ENCODE measurements around the gene RGS9BP. TPM values are rescaled to one million over a fixed set of nuclear protein-coding genes. Genes with fewer than 3 reads are reported as not detected.
"Not testable (repeated sequence)": the region's sequence is repeated elsewhere in the genome, so short reads cannot be mapped to it uniquely, and the experiment has no call there.

RGS9BP gene
- polyA plus RNA-seq, 1 donor from 2014 or later: 0.11 TPM

- Mint-ChIP-seq H3K4me3 (peak overlapping the region; percentile 55 to 91 (median 73)), H3K27me3 (peaks cover 15% of the 10 kb centered on the region), H3K27ac (peak overlapping the region in 2 of 3 donors; percentile 84 to 94), H3K36me3 (peaks cover 3% of the 10 kb centered on the region), H3K9me3 (no peaks in the 10 kb centered on the region), H3K4me1 (peaks cover 13 to 18% (median 15%) of the 10 kb centered on the region in 3 donors)
Observed at GRCh38 chr19:32676895-32677359, 1.3 kb downstream of the RGS9BP start.

DNA sequence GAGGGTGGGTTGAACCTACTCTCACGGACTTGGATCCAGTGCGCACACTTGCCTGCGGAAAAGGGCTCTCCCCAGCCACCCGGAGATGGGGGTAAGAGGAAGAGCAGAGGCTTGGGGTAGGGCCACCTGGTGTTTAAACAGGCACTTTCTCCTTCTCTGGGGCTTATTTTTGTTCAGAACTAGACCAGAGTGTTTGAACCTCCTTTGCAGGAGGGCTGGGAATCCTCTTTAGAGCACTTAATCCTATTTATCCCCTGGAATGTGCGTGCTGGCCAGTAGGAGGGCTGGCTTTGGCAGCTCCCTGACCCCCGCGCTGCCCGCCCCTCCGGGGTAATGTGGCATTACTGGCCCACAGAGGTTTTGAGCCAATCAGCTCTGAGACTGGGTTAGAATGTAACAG is 2.0 kb downstream of the RGS9BP start:
- Mint-ChIP-seq H3K4me3 (peak overlapping the region in 2 of 4 donors; percentile 40 to 86), H3K27ac (peak overlapping the region in 2 of 3 donors; percentile 84 to 94), H3K27me3 (peaks cover 18% of the 10 kb centered on the region), H3K4me1 (peaks cover 12 to 14% (median 13%) of the 10 kb centered on the region in 3 donors), H3K9me3 (no peaks in the 10 kb centered on the region), H3K36me3 (peaks cover 6% of the 10 kb centered on the region)

GRCh38 chr19:32680986-32681385 is 5.3 kb downstream of the RGS9BP start:
- no peak overlapping the region for H3K27ac Mint-ChIP-seq
- H3K4me1 Mint-ChIP-seq: peaks cover 4 to 7% (median 4%) of the 10 kb centered on the region in 3 donors
- H3K9me3 Mint-ChIP-seq: no peaks in the 10 kb centered on the region
- H3K4me3 Mint-ChIP-seq: peak overlapping the region in 1 of 4 donors; percentile 48
- H3K36me3 Mint-ChIP-seq: peaks cover 9% of the 10 kb centered on the region
- H3K27me3 Mint-ChIP-seq: peaks cover 18% of the 10 kb centered on the region

DNA sequence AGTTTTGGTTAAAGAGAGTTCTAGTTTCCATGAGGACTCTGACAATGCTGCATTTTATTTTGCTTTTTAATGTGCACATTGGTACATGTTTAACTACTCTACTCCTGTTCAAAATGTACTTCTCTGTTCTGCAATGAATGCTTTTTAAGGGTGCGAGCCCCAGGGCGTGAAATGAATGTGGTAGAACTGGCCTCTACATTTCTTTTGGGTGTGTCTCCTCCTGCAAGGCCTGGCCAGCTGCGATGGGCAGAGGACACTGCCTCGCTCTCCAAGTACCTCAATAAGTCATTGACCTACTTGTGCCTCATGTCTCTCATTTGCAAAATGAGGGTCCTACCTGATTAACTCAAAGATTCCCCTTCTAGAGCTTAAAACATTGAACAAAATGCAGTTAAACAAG is 6.7 kb downstream of the RGS9BP start:
- Mint-ChIP-seq H3K4me1 (peaks cover under 1 to 3% (median under 1%) of the 10 kb centered on the region in 3 donors), H3K4me3 (peak overlapping the region in 1 of 4 donors; percentile 27)

GRCh38 chr19:32686847-32687475 is 11.3 kb downstream of the RGS9BP start:
- H3K4me1 Mint-ChIP-seq: peaks cover 7 to 9% (median 8%) of the 10 kb centered on the region in 3 donors
- peaks cover 3% of the 10 kb centered on the region for H3K27me3 Mint-ChIP-seq
- peak overlapping the region in 1 of 4 donors; percentile 63 for H3K4me3 Mint-ChIP-seq
- peaks cover 7% of the 10 kb centered on the region for H3K36me3 Mint-ChIP-seq
- H3K27ac Mint-ChIP-seq: no peak overlapping the region
- H3K9me3 Mint-ChIP-seq: no peaks in the 10 kb centered on the region

More for the DNA sequence above, 6.7 kb downstream of the RGS9BP start:
- H3K27me3 Mint-ChIP-seq: peaks cover 12% of the 10 kb centered on the region
- peaks cover 8% of the 10 kb centered on the region for H3K36me3 Mint-ChIP-seq
- no peaks in the 10 kb centered on the region for H3K9me3 Mint-ChIP-seq
- no peak overlapping the region for H3K27ac Mint-ChIP-seq

- H3K4me3 Mint-ChIP-seq: no peak overlapping the region
- no peaks in the 10 kb centered on the region for H3K27me3 Mint-ChIP-seq
- no peak overlapping the region for H3K27ac Mint-ChIP-seq
- peaks cover 4% of the 10 kb centered on the region for H3K36me3 Mint-ChIP-seq
- peaks cover 8 to 11% (median 9%) of the 10 kb centered on the region in 3 donors for H3K4me1 Mint-ChIP-seq
- H3K9me3 Mint-ChIP-seq: no peaks in the 10 kb centered on the region
Observed at GRCh38 chr19:32687681-32688080, 12.0 kb downstream of the RGS9BP start.

DNA sequence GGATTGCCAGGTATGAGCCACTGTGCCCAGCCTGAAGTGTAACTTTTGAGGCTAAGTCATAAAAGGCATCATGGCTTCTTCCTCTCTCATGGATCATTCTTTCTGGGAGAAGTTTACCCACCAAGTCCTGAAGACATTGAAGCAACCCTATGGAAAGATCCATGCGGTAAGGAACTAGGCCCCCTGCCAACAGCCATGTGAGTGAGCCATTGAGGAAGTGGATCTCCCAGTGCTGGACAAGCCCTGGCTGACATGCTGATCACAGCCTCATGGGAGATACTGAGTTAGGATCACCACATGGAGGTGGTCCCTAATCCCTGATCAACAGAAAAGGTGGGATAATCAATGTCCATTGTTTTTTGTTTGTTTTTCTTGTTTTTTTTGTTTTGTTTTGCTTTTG is 12.7 kb downstream of the RGS9BP start:
- Mint-ChIP-seq H3K36me3 (peaks cover 4% of the 10 kb centered on the region), H3K27ac (no peak overlapping the region), H3K9me3 (no peaks in the 10 kb centered on the region), H3K4me1 (peaks cover 14 to 17% (median 14%) of the 10 kb centered on the region in 3 donors), H3K4me3 (peak overlapping the region in 2 of 4 donors; percentile 33 to 58), H3K27me3 (no peaks in the 10 kb centered on the region)

DNA sequence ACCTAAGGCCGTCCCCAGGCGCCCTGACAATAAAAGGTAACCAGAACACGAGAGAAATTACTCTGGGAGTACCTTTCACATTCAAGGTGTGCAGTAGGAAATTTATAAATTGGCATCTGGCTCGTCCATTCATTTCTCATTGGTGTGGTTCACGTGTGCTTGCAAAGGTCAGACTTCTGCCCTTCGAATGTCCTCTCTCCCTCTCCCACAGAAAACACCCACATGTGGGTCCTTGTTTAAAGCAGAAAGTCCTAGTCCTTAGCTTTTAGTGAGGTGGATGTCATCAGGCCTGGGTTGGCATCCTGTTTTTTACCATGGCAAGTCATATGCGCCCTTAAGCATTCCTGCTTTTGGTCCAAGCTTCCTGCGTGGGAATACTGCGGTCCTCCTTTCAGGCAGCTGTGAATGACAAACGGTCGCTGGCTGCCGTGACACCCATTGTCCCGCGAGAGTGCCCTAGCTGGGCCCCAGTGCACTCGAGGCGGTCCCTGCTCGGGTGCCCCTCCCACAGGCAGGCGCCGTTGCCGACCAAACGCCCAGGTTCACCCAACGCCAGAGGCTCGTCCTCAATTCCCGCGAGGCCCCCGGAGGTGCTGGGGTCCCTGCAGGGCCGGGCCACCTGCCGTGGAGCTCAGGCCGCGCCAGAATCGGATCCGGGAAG is 15.8 kb downstream of the RGS9BP start, which contains the start of gene NUDT19:
NUDT19 (plus strand) TSS at position 531 of the 661 bp plus-strand sequence. CDS start 140 bp downstream, outside the sequence.
- H3K36me3 Mint-ChIP-seq: peaks cover 1% of the 10 kb centered on the region
- peaks cover 34 to 42% (median 37%) of the 10 kb centered on the region in 3 donors for H3K4me1 Mint-ChIP-seq
- no peaks in the 10 kb centered on the region for H3K9me3 Mint-ChIP-seq

DNA sequence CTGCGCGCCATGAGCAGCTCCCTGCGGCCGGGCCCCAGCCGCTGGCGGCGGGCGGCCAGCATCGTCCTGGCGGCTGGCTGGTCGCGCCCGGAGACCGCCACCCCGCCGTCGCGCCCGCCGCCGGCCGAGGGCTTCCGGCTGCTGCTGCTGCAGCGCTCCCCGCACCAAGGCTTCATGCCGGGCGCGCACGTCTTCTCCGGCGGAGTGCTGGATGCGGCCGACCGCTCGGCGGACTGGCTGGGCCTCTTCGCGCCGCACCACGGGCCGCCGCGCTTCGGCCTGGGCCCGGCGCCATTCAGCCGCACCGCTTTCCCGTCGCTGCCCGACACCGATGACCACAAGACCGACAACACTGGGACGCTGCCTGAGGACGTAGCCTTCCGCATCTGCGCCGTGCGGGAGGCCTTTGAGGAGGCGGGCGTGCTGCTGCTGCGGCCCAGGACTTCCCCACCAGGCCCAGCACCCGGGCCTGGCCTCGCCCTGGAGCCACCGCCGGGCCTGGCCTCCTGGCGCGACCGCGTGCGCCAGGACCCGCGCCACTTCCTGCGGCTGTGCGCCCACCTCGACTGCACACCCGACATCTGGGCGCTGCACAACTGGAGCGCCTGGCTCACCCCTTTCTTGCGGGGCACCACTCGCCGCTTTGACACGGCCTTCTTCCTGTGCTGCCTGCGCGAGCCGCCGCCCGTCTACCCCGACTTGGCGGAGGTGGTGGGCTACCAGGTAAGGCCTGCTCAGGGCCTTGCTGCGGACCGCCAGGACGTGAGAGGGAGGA is 16.5 kb downstream of the RGS9BP start:
- Mint-ChIP-seq H3K27me3 (no peaks in the 10 kb centered on the region), H3K9me3 (no peaks in the 10 kb centered on the region), H3K4me1 (peaks cover 34 to 42% (median 39%) of the 10 kb centered on the region in 3 donors), H3K27ac (peak overlapping the region in 2 of 3 donors; percentile 76 to 95), H3K36me3 (no peaks in the 10 kb centered on the region), H3K4me3 (peak overlapping the region; percentile 87 to 98 (median 92))

More for the DNA sequence above, 15.8 kb downstream of the RGS9BP start, which contains the start of gene NUDT19:
- H3K27me3 Mint-ChIP-seq: no peaks in the 10 kb centered on the region
- H3K27ac Mint-ChIP-seq: peak within 1 kb of the TSS; percentile 76 to 95 (median 90)
- H3K4me3 Mint-ChIP-seq: peak within 1 kb of the TSS; percentile 87 to 98 (median 92)

- H3K4me1 Mint-ChIP-seq: peaks cover 34 to 42% (median 39%) of the 10 kb centered on the region in 3 donors
- peak overlapping the region; percentile 84 to 98 (median 86) for H3K4me3 Mint-ChIP-seq
- no peaks in the 10 kb centered on the region for H3K9me3 Mint-ChIP-seq
- peak overlapping the region; percentile 25 to 88 (median 76) for H3K27ac Mint-ChIP-seq
- H3K36me3 Mint-ChIP-seq: no peaks in the 10 kb centered on the region
- H3K27me3 Mint-ChIP-seq: no peaks in the 10 kb centered on the region
Observed at GRCh38 chr19:32692727-32693061, 17.0 kb downstream of the RGS9BP start.

- H3K4me1 Mint-ChIP-seq: peaks cover 34 to 42% (median 41%) of the 10 kb centered on the region in 3 donors
- peak overlapping the region; percentile 84 to 98 (median 86) for H3K4me3 Mint-ChIP-seq
- peak overlapping the region; percentile 25 to 88 (median 76) for H3K27ac Mint-ChIP-seq
- H3K36me3 Mint-ChIP-seq, H3K27me3 Mint-ChIP-seq, H3K9me3 Mint-ChIP-seq: not testable (repeated sequence)
Observed at GRCh38 chr19:32693151-32694108, 17.8 kb downstream of the RGS9BP start.

- peaks cover 34 to 42% (median 41%) of the 10 kb centered on the region in 3 donors for H3K4me1 Mint-ChIP-seq
Observed at GRCh38 chr19:32694316-32694715, 18.7 kb downstream of the RGS9BP start.

GRCh38 chr19:32694851-32695250 is 19.2 kb downstream of the RGS9BP start:
- H3K27me3 Mint-ChIP-seq, H3K9me3 Mint-ChIP-seq: not testable (repeated sequence)
- H3K27ac Mint-ChIP-seq: peak overlapping the region in 1 of 3 donors; percentile 55
- peak overlapping the region in 1 of 4 donors; percentile 87 for H3K4me3 Mint-ChIP-seq
- peaks cover 10% of the 10 kb centered on the region for H3K36me3 Mint-ChIP-seq
- peaks cover 34 to 42% (median 40%) of the 10 kb centered on the region in 3 donors for H3K4me1 Mint-ChIP-seq

More at GRCh38 chr19:32694316-32694715, 18.7 kb downstream of the RGS9BP start:
- not testable (repeated sequence) for H3K27me3 Mint-ChIP-seq, H3K36me3 Mint-ChIP-seq, H3K9me3 Mint-ChIP-seq
- Mint-ChIP-seq H3K27ac (peak overlapping the region in 1 of 3 donors; percentile 55), H3K4me3 (peak overlapping the region; percentile 79 to 98 (median 86))

DNA sequence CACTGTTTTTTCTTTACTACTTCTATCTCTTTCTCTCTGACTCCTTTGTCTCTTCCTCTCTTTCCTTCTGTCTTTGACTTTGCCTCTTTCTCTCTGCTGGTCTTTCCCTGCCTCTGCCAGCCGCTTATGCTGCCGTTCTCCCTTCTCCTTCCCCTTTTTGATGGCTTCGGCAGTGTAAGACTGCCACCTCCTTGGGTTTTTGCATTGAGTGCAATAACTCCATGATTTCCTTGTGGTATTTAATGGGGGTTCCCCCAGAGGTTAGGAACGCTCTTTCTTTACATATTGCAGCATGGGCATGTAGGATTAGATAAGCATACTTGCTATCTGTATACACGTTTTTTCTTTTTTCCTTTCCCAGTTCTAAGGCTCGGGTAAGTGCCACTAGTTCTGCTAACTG is 19.9 kb downstream of the RGS9BP start:
- H3K36me3 Mint-ChIP-seq: peaks cover 11% of the 10 kb centered on the region
- H3K27me3 Mint-ChIP-seq: not testable (repeated sequence)

More for the DNA sequence above, 19.9 kb downstream of the RGS9BP start:
- peaks cover 34 to 42% (median 40%) of the 10 kb centered on the region in 3 donors for H3K4me1 Mint-ChIP-seq
- H3K27ac Mint-ChIP-seq: peak overlapping the region in 2 of 3 donors; percentile 13 to 70
- H3K4me3 Mint-ChIP-seq: peak overlapping the region in 3 of 4 donors; percentile 42 to 59 (median 43)
- H3K9me3 Mint-ChIP-seq: not testable (repeated sequence)
